ENCODE measurements around the gene GUSB. TPM values are rescaled to one million over a fixed set of nuclear protein-coding genes. Genes with fewer than 3 reads are reported as not detected.
"Not testable (repeated sequence)": the region's sequence is repeated elsewhere in the genome, so short reads cannot be mapped to it uniquely, and the experiment has no call there.

GUSB gene
- total and polyA plus RNA-seq, 2 of the 8 experiments (the other 6 are each of a cell fraction or from before 2014, with no cell fraction given): 43.6 to 71.3 TPM

DNA sequence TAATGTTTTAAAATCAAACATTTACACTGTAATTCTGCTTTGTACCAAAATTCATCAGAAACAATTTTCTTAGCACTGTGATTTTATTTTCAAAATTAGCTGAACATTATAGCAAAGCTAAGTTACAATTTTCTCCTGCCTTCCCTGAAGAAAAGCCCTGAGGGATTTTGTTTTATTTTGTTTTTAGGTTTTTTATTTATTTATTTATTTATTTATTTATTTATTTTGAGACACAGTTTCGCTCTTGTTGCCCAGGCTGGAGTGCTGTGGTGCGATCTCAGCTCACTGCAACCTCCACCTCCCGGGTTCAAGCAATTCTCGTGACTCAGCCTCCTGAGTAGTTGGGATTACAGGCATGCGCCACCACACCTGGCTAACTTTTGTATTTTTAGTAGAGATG lies 9.8 kb upstream of the GUSB start:
- H3K56ac ChIP-seq (replicated peaks; ENCODE audit: insufficient read length, low read depth, low read length); H3K18ac ChIP-seq (ENCODE audit: extremely low read depth, low read length); H3K9ac ChIP-seq (replicated peaks in 1 of 4; ENCODE audit: extremely low read depth in 1 of 4, low read depth in 3 of 4, low read length in 3 of 4); H2BK120ac ChIP-seq (replicated peaks; ENCODE audit: low read depth, low read length); H3K27me3 ChIP-seq (replicated peaks in 1 of 4; ENCODE audit: control insufficient read depth in 3 of 4, extremely low read depth in 1 of 4, insufficient read depth in 3 of 4, low read length in 3 of 4); H3K79me2 ChIP-seq (ENCODE audit: control insufficient read depth in 1 of 2, insufficient read depth in 2 of 2, low read length in 2 of 2); H3K27ac ChIP-seq (ENCODE audit: low read depth, low read length); H3K9me3 ChIP-seq (ENCODE audit: insufficient read depth in 2 of 2, low read depth in 1 of 2, low read length in 1 of 2); H3K36me3 ChIP-seq (ENCODE audit: control insufficient read depth in 2 of 4, insufficient read depth in 4 of 4, low read length in 3 of 4); H4K91ac ChIP-seq (replicated peaks; ENCODE audit: insufficient read length, low read length); H3K23me2 ChIP-seq (ENCODE audit: low read depth, low read length); H4K20me1 ChIP-seq (replicated peaks in 1 of 2; ENCODE audit: control insufficient read depth in 1 of 2, insufficient read depth in 2 of 2, low read length in 2 of 2); H4K5ac ChIP-seq (ENCODE audit: insufficient read length, low read depth, low read length); H3K4me3 ChIP-seq (ENCODE audit: extremely low read depth in 1 of 4, insufficient read depth in 2 of 4, low read depth in 3 of 4, low read length in 4 of 4); H4K8ac ChIP-seq (ENCODE audit: extremely low read depth, insufficient read depth, low read length); H3K4me1 ChIP-seq (replicated peaks in 1 of 4; ENCODE audit: control insufficient read depth in 3 of 4, insufficient read depth in 4 of 4, low read length in 3 of 4); H3K4me2 ChIP-seq (ENCODE audit: insufficient read depth in 1 of 2, low read depth in 2 of 2, low read length in 2 of 2); H3K79me1 ChIP-seq (ENCODE audit: low read depth, low read length); H2AFZ ChIP-seq (ENCODE audit: low read length); H3K4ac ChIP-seq (replicated peaks; ENCODE audit: insufficient read length, low read depth, low read length); H3K23ac ChIP-seq (ENCODE audit: insufficient read length); CTCF ChIA-PET (ENCODE audit: partially characterized antibody); H2BK15ac ChIP-seq (ENCODE audit: low read length); H2BK20ac ChIP-seq (ENCODE audit: low read length); H2BK12ac ChIP-seq (ENCODE audit: low read depth, low read length); H2BK5ac ChIP-seq (ENCODE audit: low read depth, low read length); H2AK5ac ChIP-seq (ENCODE audit: low read depth, low read length); H3K14ac ChIP-seq (ENCODE audit: insufficient read length); DNase-seq (ENCODE audit: low read depth in 1 of 2, low spot score in 2 of 2); FAIRE-seq: not testable (repeated sequence)
- WGBS, 2 experiments (ENCODE audit: extremely low coverage in 1 of 2, insufficient coverage in 1 of 2, insufficient read length in 1 of 2, insufficient replicate concordance in 2 of 2, low coverage in 1 of 2, low lambda C conversion rate in 2 of 2, missing lambda C conversion rate in 1 of 2): 91% methylated on average over 5 of the region's 5 CpGs; no CpG with 5 or more reads in 1 of the 2 experiments
- POLR2A ChIA-PET (ENCODE audit: partially characterized antibody): interaction anchor here (1.3 kb wide), 1 partner anchor 11 kb away, joined by 4 read pairs; no protein-coding TSS in a partner anchor

All from H1 (cell line).